ENCODE results near the gene ZNF683.

GRCh38 chr1:26389604-26390247 is 17.2 kb upstream of the ZNF683 start:
- TF ChIP-seq, protein P1, sequence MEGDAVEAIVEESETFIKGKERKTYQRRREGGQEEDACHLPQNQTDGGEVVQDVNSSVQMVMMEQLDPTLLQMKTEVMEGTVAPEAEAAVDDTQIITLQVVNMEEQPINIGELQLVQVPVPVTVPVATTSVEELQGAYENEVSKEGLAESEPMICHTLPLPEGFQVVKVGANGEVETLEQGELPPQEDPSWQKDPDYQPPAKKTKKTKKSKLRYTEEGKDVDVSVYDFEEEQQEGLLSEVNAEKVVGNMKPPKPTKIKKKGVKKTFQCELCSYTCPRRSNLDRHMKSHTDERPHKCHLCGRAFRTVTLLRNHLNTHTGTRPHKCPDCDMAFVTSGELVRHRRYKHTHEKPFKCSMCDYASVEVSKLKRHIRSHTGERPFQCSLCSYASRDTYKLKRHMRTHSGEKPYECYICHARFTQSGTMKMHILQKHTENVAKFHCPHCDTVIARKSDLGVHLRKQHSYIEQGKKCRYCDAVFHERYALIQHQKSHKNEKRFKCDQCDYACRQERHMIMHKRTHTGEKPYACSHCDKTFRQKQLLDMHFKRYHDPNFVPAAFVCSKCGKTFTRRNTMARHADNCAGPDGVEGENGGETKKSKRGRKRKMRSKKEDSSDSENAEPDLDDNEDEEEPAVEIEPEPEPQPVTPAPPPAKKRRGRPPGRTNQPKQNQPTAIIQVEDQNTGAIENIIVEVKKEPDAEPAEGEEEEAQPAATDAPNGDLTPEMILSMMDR (IDR thresholded peaks at IDR 0.05; ENCODE audit: poor library complexity, severe bottlenecking) = no peak
- TF ChIP-seq POLR2AphosphoS5 (IDR thresholded peaks at IDR 0.05) (no peak), EP300 (conservative IDR thresholded peaks at IDR 0.05; ENCODE audit: poor library complexity, severe bottlenecking) (no peak), EZH2 (IDR thresholded peaks at IDR 0.05; ENCODE audit: borderline replicate concordance, insufficient read depth, low read length, poor library complexity, severe bottlenecking) (no peak), RAD21 (conservative IDR thresholded peaks at IDR 0.05) (no peak), SMC3 (conservative IDR thresholded peaks at IDR 0.05; ENCODE audit: poor library complexity) (no peak), MXI1 (conservative IDR thresholded peaks at IDR 0.05; ENCODE audit: poor library complexity, severe bottlenecking) (no peak), TAF1 (IDR thresholded peaks at IDR 0.05; ENCODE audit: low read depth) (no peak), REST (IDR thresholded peaks at IDR 0.05; ENCODE audit: borderline replicate concordance) (no peak)

Data from neural cell (in vitro differentiated cells).